BLaER1 (cell line): ENCODE data around the gene ATP5F1D.
A peak's percentile ranks its signal among the peaks of the same experiment; 100 is the strongest.
"Not testable (repeated sequence)": the region's sequence is repeated elsewhere in the genome, so short reads cannot be mapped to it uniquely, and the experiment has no call there.

ENCODE experiments used
- H3K27ac ChIP-seq: shearing (Covaris generic); formaldehyde crosslinking; 2 replicates; pipeline ENCODE4 v1.8.1; 2022
- H3K27me3 ChIP-seq: shearing (Covaris generic); formaldehyde crosslinking; 2 replicates; pipeline ENCODE4 v1.8.1; 2022
- H3K36me3 ChIP-seq: shearing (Covaris generic); formaldehyde crosslinking; 2 replicates; pipeline ENCODE4 v1.8.1; 2022
- H3K4me1 ChIP-seq: shearing (Covaris generic); formaldehyde crosslinking; 2 replicates; pipeline ENCODE4 v1.8.1; 2022
- H3K4me2 ChIP-seq: shearing (Covaris generic); formaldehyde crosslinking; 2 replicates; pipeline ENCODE4 v1.8.1; 2022
- H3K4me3 ChIP-seq: shearing (Covaris generic); formaldehyde crosslinking; 2 replicates; pipeline ENCODE4 v1.8.1; 2022
- H3K9ac ChIP-seq: shearing (Covaris generic); formaldehyde crosslinking; 2 replicates; pipeline ENCODE4 v1.8.1; 2022
- H3K9me3 ChIP-seq: shearing (Covaris generic); formaldehyde crosslinking; 2 replicates; pipeline ENCODE4 v1.8.1; 2022
- H4K20me1 ChIP-seq: shearing (Covaris generic); formaldehyde crosslinking; 2 replicates; pipeline ENCODE4 v1.8.1; 2022
- Cebpa-rat ChIP-seq: shearing (Covaris generic); IDR thresholded peaks from 2 replicates; pipeline ENCODE4 v1.8.1; 2022

Gene ATP5F1D

DNA sequence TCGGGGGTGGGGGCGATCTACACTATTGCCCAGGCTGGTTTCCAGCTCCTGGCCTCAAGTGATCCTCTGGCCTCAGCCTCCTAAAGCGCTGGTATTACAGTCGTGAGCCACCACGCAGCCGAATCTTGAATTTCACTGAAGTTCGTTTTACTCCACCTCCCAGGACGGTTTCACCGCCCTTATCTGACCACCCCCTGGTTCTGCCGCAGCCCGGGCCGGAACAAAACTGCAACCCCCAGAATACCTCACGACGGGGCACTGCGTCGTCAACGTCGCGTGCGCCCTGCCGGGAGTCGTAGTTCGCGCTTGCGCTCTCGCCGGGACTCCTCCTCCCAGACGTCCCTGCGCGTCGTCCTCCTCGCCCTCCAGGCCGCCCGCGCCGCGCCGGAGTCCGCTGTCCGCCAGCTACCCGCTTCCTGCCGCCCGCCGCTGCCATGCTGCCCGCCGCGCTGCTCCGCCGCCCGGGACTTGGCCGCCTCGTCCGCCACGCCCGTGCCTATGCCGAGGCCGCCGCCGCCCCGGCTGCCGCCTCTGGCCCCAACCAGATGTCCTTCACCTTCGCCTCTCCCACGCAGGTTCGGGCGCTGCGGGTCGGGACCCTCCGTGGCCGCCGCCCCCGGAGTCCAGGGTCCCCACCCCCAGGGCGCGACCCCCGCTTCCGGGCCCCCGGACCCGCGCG is at the start of gene ATP5F1D:
Gene ATP5F1D (plus strand): TSS at position 335 of the 679 bp plus-strand sequence. CDS start 100 bp downstream, at position 435.
- Histone ChIP-seq H3K9me3 (no peaks in the 10 kb centered on the region), H3K4me3 (peak within 1 kb of the TSS; percentile 95), H4K20me1 (peaks cover 42% of the 10 kb centered on the region), H3K4me2 (peak within 1 kb of the TSS; percentile 98), H3K4me1 (peaks cover 82% of the 10 kb centered on the region), H3K27me3 (peaks cover 35% of the 10 kb centered on the region), H3K36me3 (peaks cover 13% of the 10 kb centered on the region; the same call in 1 of the 2 replicates), H3K9ac (peak within 1 kb of the TSS; percentile 95), H3K27ac (peak within 1 kb of the TSS; percentile 95)
- TF ChIP-seq Cebpa-rat = no peak

DNA sequence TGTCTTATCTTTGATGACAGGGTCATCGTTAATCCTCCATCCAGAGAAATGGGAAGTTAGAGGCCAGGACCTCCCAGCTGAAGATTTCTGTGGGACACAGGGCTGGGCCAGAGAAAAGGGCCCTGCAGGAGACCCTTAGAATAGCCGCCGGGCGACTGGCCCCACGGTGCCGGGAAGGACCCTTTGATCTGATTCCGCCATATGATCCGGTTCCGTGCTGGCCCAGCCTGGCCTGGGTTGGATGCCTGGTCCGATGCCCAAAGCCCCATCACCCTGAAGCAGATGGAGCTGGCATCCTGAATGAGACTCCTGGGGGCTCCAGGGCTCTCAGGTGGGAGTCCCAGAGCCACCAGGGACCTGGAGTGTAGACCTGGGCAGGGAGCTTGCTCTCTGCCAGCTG is 42.0 kb upstream of the ATP5F1D start:
- H3K9me3 ChIP-seq = no peaks in the 10 kb centered on the region
- no peak for TF ChIP-seq Cebpa-rat
- H3K4me1 ChIP-seq = peaks cover 22% of the 10 kb centered on the region
- no peak overlapping the region for H3K4me2 ChIP-seq
- H4K20me1 ChIP-seq = no peaks in the 10 kb centered on the region
- H3K9ac ChIP-seq = no peak overlapping the region
- H3K27me3 ChIP-seq = no peaks in the 10 kb centered on the region
- no peaks in the 10 kb centered on the region for H3K36me3 ChIP-seq
- H3K4me3 ChIP-seq = no peak overlapping the region
- no peak overlapping the region for H3K27ac ChIP-seq

DNA sequence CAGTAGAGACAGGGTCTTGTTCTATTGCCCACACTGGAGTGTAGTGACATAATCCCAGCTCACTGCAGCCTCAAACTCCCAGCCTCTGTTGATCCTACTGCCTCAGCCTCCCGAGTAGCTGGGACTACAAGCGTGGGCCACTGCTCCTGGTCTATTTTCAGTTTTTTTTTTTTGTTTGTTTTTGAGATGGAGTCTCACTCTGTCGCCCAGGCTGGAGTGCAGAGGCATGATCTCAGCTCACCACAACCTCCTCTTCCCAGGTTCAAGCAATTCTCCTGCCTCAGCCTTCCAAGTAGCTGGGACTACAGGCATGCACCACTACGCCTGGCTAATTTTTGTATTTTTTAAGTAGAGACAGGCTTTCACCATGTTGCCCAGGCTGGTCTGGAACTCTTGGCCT is 40.9 kb upstream of the ATP5F1D start:
- H3K27ac ChIP-seq, H3K4me3 ChIP-seq, H3K36me3 ChIP-seq, H3K27me3 ChIP-seq, H3K9ac ChIP-seq, H3K9me3 ChIP-seq, H4K20me1 ChIP-seq, H3K4me2 ChIP-seq: not testable (repeated sequence)
- peaks cover 29% of the 10 kb centered on the region for H3K4me1 ChIP-seq

DNA sequence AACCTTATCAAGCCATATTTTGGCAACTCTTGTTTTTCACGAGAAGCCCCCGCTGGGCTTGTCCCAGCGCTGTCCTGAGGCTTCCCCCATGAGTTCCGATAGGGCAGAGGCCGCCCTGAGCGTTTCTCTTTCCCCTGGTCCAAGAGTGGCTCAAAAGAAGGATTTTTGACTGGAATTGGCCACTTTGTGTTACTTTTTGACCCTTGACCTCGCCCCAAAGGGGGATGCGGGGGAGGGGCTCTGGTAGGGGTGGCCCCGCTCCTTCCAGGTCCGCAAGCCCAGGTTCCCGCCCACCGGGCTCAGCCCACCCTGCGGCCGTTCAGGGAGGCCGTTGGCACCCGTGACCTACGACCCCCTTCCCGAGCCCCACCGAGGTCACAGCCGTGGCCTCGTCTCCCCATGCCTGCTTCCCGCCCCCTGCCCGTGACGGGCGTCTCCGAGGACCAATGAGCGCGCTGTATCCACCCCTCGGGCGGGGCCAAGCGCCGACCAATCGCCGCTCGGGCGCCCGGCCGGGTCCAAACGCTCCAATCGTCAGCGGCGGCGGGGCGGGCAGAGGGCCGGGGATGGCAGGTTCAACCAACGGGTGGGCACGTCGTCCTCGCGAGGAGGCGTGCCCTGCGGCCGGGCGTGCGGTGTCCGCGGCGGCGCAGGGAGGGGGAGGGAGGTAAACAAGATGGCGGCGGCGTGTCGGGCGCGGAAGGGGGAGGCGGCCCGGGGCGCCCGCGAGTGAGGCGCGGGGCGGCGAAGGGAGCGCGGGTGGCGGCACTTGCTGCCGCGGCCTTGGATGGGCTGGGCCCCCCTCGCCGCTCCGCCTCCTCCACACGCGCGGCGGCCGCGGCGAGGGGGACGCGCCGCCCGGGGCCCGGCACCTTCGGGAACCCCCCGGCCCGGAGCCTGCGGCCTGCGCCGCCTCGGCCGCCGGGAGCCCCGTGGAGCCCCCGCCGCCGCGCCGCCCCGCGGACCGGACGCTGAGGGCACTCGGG is 36.1 kb upstream of the ATP5F1D start, which contains the start of gene STK11:
Gene STK11 (plus strand): TSS at position 665 of the 986 bp plus-strand sequence. CDS start 1,136 bp downstream, outside the sequence.
- peak within 1 kb of the TSS; percentile 97 for H3K27ac ChIP-seq
- no peaks in the 10 kb centered on the region for H3K9me3 ChIP-seq
- no peak for TF ChIP-seq Cebpa-rat
- peaks cover 54% of the 10 kb centered on the region for H3K4me1 ChIP-seq
- no peaks in the 10 kb centered on the region for H3K27me3 ChIP-seq
- peaks cover 44% of the 10 kb centered on the region for H4K20me1 ChIP-seq
- H3K9ac ChIP-seq = peak within 1 kb of the TSS; percentile 97
- H3K4me3 ChIP-seq = peak within 1 kb of the TSS; percentile 98
- H3K36me3 ChIP-seq = peaks cover 19% of the 10 kb centered on the region
- H3K4me2 ChIP-seq = peak within 1 kb of the TSS; percentile 95

DNA sequence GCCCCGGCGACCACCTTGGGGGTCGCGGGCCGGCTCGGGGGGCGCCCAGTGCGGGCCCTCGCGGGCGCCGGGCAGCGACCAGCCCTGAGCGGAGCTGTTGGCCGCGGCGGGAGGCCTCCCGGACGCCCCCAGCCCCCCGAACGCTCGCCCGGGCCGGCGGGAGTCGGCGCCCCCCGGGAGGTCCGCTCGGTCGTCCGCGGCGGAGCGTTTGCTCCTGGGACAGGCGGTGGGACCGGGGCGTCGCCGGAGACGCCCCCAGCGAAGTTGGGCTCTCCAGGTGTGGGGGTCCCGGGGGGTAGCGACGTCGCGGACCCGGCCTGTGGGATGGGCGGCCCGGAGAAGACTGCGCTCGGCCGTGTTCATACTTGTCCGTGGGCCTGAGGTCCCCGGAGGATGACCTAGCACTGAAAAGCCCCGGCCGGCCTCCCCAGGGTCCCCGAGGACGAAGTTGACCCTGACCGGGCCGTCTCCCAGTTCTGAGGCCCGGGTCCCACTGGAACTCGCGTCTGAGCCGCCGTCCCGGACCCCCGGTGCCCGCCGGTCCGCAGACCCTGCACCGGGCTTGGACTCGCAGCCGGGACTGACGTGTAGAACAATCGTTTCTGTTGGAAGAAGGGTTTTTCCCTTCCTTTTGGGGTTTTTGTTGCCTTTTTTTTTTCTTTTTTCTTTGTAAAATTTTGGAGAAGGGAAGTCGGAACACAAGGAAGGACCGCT is 35.2 kb upstream of the ATP5F1D start:
- Histone ChIP-seq H3K4me2 (peak overlapping the region; percentile 90), H3K36me3 (peaks cover 28% of the 10 kb centered on the region), H3K9ac (peak overlapping the region; percentile 97), H3K27ac (peak overlapping the region; percentile 97), H4K20me1 (peaks cover 53% of the 10 kb centered on the region), H3K4me3 (peak overlapping the region; percentile 98), H3K9me3 (no peaks in the 10 kb centered on the region), H3K27me3 (no peaks in the 10 kb centered on the region), H3K4me1 (peaks cover 63% of the 10 kb centered on the region)
- TF ChIP-seq Cebpa-rat = no peak

DNA sequence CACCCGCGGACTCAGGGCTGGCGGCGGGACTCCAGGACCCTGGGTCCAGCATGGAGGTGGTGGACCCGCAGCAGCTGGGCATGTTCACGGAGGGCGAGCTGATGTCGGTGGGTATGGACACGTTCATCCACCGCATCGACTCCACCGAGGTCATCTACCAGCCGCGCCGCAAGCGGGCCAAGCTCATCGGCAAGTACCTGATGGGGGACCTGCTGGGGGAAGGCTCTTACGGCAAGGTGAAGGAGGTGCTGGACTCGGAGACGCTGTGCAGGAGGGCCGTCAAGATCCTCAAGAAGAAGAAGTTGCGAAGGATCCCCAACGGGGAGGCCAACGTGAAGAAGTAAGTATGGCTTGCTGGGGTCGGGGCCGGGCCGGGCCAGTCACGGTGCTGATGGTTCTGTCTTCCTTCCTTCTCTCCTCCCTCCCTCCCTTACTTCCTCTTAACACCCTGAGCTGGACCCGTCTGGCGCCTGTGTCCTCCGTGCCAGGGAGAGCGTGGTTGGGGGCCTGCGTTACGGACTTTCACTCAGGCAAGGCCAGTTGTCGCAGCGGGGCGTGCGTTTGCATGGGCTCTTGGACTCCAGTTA is 34.6 kb upstream of the ATP5F1D start:
- Histone ChIP-seq H3K9me3 (no peaks in the 10 kb centered on the region), H3K4me2 (peak overlapping the region; percentile 90), H4K20me1 (peaks cover 59% of the 10 kb centered on the region), H3K36me3 (peaks cover 35% of the 10 kb centered on the region), H3K27ac (peak overlapping the region; percentile 97), H3K27me3 (no peaks in the 10 kb centered on the region), H3K4me1 (peaks cover 69% of the 10 kb centered on the region), H3K4me3 (peak overlapping the region; percentile 98), H3K9ac (peak overlapping the region; percentile 97)
- no peak for TF ChIP-seq Cebpa-rat

DNA sequence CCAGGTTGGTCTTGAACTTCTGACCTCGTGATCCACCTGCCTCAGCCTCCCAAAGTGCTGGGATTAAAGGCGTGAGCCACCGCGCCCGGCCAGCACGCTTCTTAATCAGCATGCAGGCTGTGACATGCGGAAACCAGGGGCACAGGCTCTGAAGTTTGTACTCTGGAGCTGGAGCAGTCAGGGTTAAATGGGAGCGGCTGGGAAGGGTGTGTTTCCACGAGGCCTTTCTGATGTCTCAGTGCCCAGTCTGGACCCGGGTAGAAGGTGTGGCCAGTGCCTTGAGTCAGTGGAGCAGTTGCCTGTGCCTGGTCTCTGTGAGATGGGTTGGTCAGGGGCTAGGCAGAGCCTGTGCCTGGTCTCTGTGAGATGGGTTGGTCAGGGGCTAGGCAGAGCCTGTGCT is 32.7 kb upstream of the ATP5F1D start:
- peaks cover 43% of the 10 kb centered on the region for H3K36me3 ChIP-seq
- peak overlapping the region; percentile 90 for H3K4me2 ChIP-seq

DNA sequence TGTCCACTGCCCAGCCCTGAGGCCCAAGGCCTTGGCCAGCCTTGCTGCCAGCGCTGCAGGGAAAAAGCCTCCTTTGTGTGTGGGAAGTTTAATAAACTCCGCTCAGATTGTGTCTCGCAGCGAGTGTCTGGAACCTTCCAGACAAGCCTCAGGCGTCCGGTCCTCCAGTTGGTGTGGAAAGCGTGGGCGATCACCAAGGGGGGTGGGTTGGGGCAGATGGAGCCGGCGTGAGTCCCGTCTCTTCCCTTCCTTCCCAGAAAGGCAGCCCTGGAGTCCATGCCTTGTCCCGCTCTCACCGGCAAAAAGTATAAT is 31.4 kb upstream of the ATP5F1D start:
- Histone ChIP-seq H3K9me3 (no peaks in the 10 kb centered on the region), H3K4me1 (peaks cover 74% of the 10 kb centered on the region), H3K4me3 (no peak overlapping the region), H3K27ac (0 out of 2 replicates have a peak overlapping the region, but pooled peaks have one; percentile 30), H3K9ac (peak overlapping the region; percentile 34; the same call in 1 of the 2 replicates), H3K4me2 (peak overlapping the region; percentile 90), H4K20me1 (peaks cover 92% of the 10 kb centered on the region), H3K36me3 (peaks cover 54% of the 10 kb centered on the region), H3K27me3 (no peaks in the 10 kb centered on the region)
- no peak for TF ChIP-seq Cebpa-rat

More for the DNA sequence above, 32.7 kb upstream of the ATP5F1D start:
- not testable (repeated sequence) for H3K27ac ChIP-seq, H3K27me3 ChIP-seq, H3K9me3 ChIP-seq
- Histone ChIP-seq H3K4me3 (peak overlapping the region; percentile 31; the same call in 1 of the 2 replicates), H3K9ac (peak overlapping the region; percentile 63), H3K4me1 (peaks cover 74% of the 10 kb centered on the region), H4K20me1 (peaks cover 78% of the 10 kb centered on the region)
